ENCODE data around the gene AKAP6.

AKAP6 gene

GRCh38 chr14:32706721-32707519, 377.8 kb downstream of the AKAP6 start:
- DNase-seq (ENCODE audit: low read depth in 2 of 2), result no peak

- no peak for DNase-seq (ENCODE audit: low read depth in 2 of 2)
These were observed 378.8 kb downstream of the AKAP6 start for GRCh38 chr14:32707742-32708500.

GRCh38 chr14:32709027-32709426, 379.9 kb downstream of the AKAP6 start:
- DNase-seq (ENCODE audit: low read depth in 2 of 2), result peak; percentile 82 to 87

GRCh38 chr14:32710231-32710671, 381.2 kb downstream of the AKAP6 start:
- DNase-seq (ENCODE audit: low read depth in 2 of 2), result no peak

- no peak for DNase-seq (ENCODE audit: low read depth in 2 of 2)
These were observed 381.9 kb downstream of the AKAP6 start for GRCh38 chr14:32710731-32711680.

GRCh38 chr14:32713856-32714255, 384.8 kb downstream of the AKAP6 start:
- DNase-seq (ENCODE audit: low read depth in 2 of 2), result no peak

GRCh38 chr14:32719601-32720000, 390.5 kb downstream of the AKAP6 start:
- DNase-seq (ENCODE audit: low read depth in 2 of 2), result no peak

- DNase-seq (ENCODE audit: low read depth in 2 of 2), result peak in 1 of 2 experiments; percentile 71
These were observed 391.8 kb downstream of the AKAP6 start for GRCh38 chr14:32720927-32721326.

- DNase-seq (ENCODE audit: low read depth in 2 of 2), result no peak
These were observed 393.6 kb downstream of the AKAP6 start for GRCh38 chr14:32722631-32723183.

GRCh38 chr14:32724867-32725471, 395.9 kb downstream of the AKAP6 start:
- DNase-seq (ENCODE audit: low read depth in 2 of 2), result peak; percentile 74 to 79

GRCh38 chr14:32726516-32726915, 397.4 kb downstream of the AKAP6 start:
- no peak for DNase-seq (ENCODE audit: low read depth in 2 of 2)

GRCh38 chr14:32727832-32728231, 398.7 kb downstream of the AKAP6 start:
- no peak for DNase-seq (ENCODE audit: low read depth in 2 of 2)

- DNase-seq (ENCODE audit: low read depth in 2 of 2), result no peak
These were observed 399.4 kb downstream of the AKAP6 start for GRCh38 chr14:32728526-32728925.

GRCh38 chr14:32728976-32729375, 399.9 kb downstream of the AKAP6 start:
- DNase-seq (ENCODE audit: low read depth in 2 of 2), result no peak

- DNase-seq (ENCODE audit: low read depth in 2 of 2), result no peak
These were observed 402.2 kb downstream of the AKAP6 start for GRCh38 chr14:32731249-32731648.

- no peak for DNase-seq (ENCODE audit: low read depth in 2 of 2)
These were observed 403.9 kb downstream of the AKAP6 start for GRCh38 chr14:32733015-32733414.

- DNase-seq (ENCODE audit: low read depth in 2 of 2), result no peak
These were observed 405.2 kb downstream of the AKAP6 start for GRCh38 chr14:32734261-32734660.

GRCh38 chr14:32737621-32738020, 408.5 kb downstream of the AKAP6 start:
- no peak for DNase-seq (ENCODE audit: low read depth in 2 of 2)

GRCh38 chr14:32738206-32738871, 409.2 kb downstream of the AKAP6 start:
- DNase-seq (ENCODE audit: low read depth in 2 of 2), result no peak

- DNase-seq (ENCODE audit: low read depth in 2 of 2), result no peak
These were observed 415.8 kb downstream of the AKAP6 start for GRCh38 chr14:32744811-32745445.

All from fibroblast of skin of left biceps (primary cell).